Endodermal cell (in vitro differentiated cells): Measurements from ENCODE around the gene ELOA2. TPM values are rescaled to one million over a fixed set of nuclear protein-coding genes. Genes with fewer than 3 reads are reported as not detected.

ENCODE experiments used
- DNase-seq: peaks from one replicate; pipeline ENCODE4 v3.0.0-alpha.2; 2017
- H3K27ac ChIP-seq: 2 replicates; pipeline ENCODE4 v1.5.1; 2013; ENCODE audit warnings: mild to moderate bottlenecking, low read depth, low read length, moderate library complexity
- H3K27me3 ChIP-seq: 2 replicates; pipeline ENCODE4 v1.6.1; 2013; ENCODE audit warnings: mild to moderate bottlenecking, low read length, moderate library complexity; ENCODE audit not compliant: insufficient read depth, control insufficient read depth, poor library complexity, severe bottlenecking
- H3K36me3 ChIP-seq: 2 replicates; pipeline ENCODE4 v1.7.0; 2013; ENCODE audit warnings: mild to moderate bottlenecking, low read length, moderate library complexity; ENCODE audit not compliant: control insufficient read depth, insufficient read depth
- H3K4me1 ChIP-seq: one replicate; pipeline ENCODE4 v1.7.0; 2013; ENCODE audit warnings: low read length; ENCODE audit not compliant: control insufficient read depth, insufficient read depth
- H3K4me3 ChIP-seq: 2 replicates; pipeline ENCODE4 v1.5.1; 2013; ENCODE audit warnings: mild to moderate bottlenecking, low read length, moderate library complexity
- H3K9ac ChIP-seq: 2 replicates; pipeline ENCODE4 v1.6.1; 2013; ENCODE audit warnings: mild to moderate bottlenecking, low read length, moderate library complexity; ENCODE audit not compliant: poor library complexity, severe bottlenecking; ENCODE audit errors: extremely low read depth
- H3K9me3 ChIP-seq: 2 replicates; pipeline ENCODE4 v1.6.1; 2013; ENCODE audit warnings: mild to moderate bottlenecking, low read length, moderate library complexity; ENCODE audit not compliant: control insufficient read depth
- H3K27ac Mint-ChIP-seq: 2 replicates; pipeline ENCODE4 v1.8.0; 2020; ENCODE audit warnings: mixed read lengths
- H3K27me3 Mint-ChIP-seq: 2 replicates; pipeline ENCODE4 v1.8.0; 2021; ENCODE audit warnings: mild to moderate bottlenecking, mixed read lengths; ENCODE audit not compliant: insufficient read depth
- H3K36me3 Mint-ChIP-seq: 2 replicates; pipeline ENCODE4 v1.8.0; 2020; ENCODE audit warnings: low read depth, mixed read lengths
- H3K4me1 Mint-ChIP-seq: 2 replicates; pipeline ENCODE4 v1.8.0; 2020; ENCODE audit warnings: mixed read lengths
- H3K4me3 Mint-ChIP-seq: 2 replicates; pipeline ENCODE4 v1.8.0; 2020; ENCODE audit warnings: mild to moderate bottlenecking, moderate library complexity, mixed read lengths
- H3K9me3 Mint-ChIP-seq: 2 replicates; pipeline ENCODE4 v1.8.0; 2020; ENCODE audit warnings: mild to moderate bottlenecking, mixed read lengths
- WGBS, 2 experiments: methylation state at CpG; one replicate each; pipeline versions ENCODE4 v1.1.5 to v1.1.7; 2013; ENCODE audit warnings: missing lambda C conversion rate in 2 of 2, mixed read lengths in 1 of 2; ENCODE audit not compliant: insufficient coverage in 1 of 2, insufficient read length in 1 of 2; 5-methylcytosine and 5-hydroxymethylcytosine counted together
- long read RNA-seq, 4 experiments: library from polyadenylated mRNA in 2 of 4; library from RNA in 1 of 4; library from capped mRNA in 1 of 4; stranded (forward) in 3 of 4; unstranded in 1 of 4; transcript quantifications; one replicate each; pipeline ENCODE4 v2.0.0, GENCODE V29; 2020 to 2021; ENCODE audit warnings: inconsistent platforms in 1 of 4
- polyA plus RNA-seq, 2 experiments: library from polyadenylated mRNA; stranded (reverse); fragments of 50-300 nt; gene quantifications; one replicate each; pipeline ENCODE4 v1.2.3, GENCODE V29; 2013
- total RNA-seq, 2 donors: library from RNA; stranded (reverse); fragmentation: NEBNext Ultra II Directional in 1 of 2; extraction: Animal tissue kit (Norgen Biotek cat#: 25700) in 1 of 2; gene quantifications; 2 replicates in 1 of 2; 3 replicates in 1 of 2; pipeline ENCODE4 v1.2.1, GENCODE V29; 2021
- TF ChIP-seq, protein P1 (sequence below): fragments of 200-600 bp; sonication (generic); conservative IDR thresholded peaks from 2 replicates; pipeline ENCODE4 v1.5.0; 2021; ENCODE audit warnings: antibody characterized with exemption, mild to moderate bottlenecking

ELOA2 gene, protein sequence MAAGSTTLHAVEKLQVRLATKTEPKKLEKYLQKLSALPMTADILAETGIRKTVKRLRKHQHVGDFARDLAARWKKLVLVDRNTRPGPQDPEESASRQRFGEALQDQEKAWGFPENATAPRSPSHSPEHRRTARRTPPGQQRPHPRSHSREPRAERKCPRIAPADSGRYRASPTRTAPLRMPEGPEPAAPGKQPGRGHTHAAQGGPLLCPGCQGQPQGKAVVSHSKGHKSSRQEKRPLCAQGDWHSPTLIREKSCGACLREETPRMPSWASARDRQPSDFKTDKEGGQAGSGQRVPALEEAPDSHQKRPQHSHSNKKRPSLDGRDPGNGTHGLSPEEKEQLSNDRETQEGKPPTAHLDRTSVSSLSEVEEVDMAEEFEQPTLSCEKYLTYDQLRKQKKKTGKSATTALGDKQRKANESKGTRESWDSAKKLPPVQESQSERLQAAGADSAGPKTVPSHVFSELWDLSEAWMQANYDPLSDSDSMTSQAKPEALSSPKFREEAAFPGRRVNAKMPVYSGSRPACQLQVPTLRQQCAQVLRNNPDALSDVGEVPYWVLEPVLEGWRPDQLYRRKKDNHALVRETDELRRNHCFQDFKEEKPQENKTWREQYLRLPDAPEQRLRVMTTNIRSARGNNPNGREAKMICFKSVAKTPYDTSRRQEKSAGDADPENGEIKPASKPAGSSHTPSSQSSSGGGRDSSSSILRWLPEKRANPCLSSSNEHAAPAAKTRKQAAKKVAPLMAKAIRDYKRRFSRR
- total RNA-seq = not detected
- not detected for polyA plus RNA-seq (2013, experiment 1 of 2)
- polyA plus RNA-seq (2013, experiment 2 of 2) = not detected
- long read RNA-seq, experiment 1 = 0 reads
- long read RNA-seq, experiment 2 = 0 reads
- long read RNA-seq, experiment 3 = 0 reads
- long read RNA-seq, experiment 4 = 0 reads

GRCh38 chr18:47035156-47035671 lies at the start of gene ELOA2:
ELOA2 (minus strand) TSS chr18:47035621; CDS start chr18:47035264, 357 bp downstream.
- DNase-seq = no peak
- Histone ChIP-seq H3K27me3 (no peaks in the 10 kb centered on the region), H3K36me3 (no peaks in the 10 kb centered on the region), H3K4me3 (no peak within 1 kb of the TSS), H3K4me1 (no peaks in the 10 kb centered on the region), H3K27ac (no peak within 1 kb of the TSS), H3K9me3 (no peaks in the 10 kb centered on the region), H3K9ac (no peak within 1 kb of the TSS)
- Mint-ChIP-seq H3K4me3 (no peak within 1 kb of the TSS), H3K36me3 (no peaks in the 10 kb centered on the region), H3K27me3 (no peaks in the 10 kb centered on the region), H3K27ac (no peak within 1 kb of the TSS), H3K4me1 (no peaks in the 10 kb centered on the region), H3K9me3 (no peaks in the 10 kb centered on the region)
- WGBS, 2 experiments = 92 to 95% methylated on average over 27 to 29 of the region's 29 CpGs
- TF ChIP-seq, protein P1, sequence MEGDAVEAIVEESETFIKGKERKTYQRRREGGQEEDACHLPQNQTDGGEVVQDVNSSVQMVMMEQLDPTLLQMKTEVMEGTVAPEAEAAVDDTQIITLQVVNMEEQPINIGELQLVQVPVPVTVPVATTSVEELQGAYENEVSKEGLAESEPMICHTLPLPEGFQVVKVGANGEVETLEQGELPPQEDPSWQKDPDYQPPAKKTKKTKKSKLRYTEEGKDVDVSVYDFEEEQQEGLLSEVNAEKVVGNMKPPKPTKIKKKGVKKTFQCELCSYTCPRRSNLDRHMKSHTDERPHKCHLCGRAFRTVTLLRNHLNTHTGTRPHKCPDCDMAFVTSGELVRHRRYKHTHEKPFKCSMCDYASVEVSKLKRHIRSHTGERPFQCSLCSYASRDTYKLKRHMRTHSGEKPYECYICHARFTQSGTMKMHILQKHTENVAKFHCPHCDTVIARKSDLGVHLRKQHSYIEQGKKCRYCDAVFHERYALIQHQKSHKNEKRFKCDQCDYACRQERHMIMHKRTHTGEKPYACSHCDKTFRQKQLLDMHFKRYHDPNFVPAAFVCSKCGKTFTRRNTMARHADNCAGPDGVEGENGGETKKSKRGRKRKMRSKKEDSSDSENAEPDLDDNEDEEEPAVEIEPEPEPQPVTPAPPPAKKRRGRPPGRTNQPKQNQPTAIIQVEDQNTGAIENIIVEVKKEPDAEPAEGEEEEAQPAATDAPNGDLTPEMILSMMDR = no peak

DNA sequence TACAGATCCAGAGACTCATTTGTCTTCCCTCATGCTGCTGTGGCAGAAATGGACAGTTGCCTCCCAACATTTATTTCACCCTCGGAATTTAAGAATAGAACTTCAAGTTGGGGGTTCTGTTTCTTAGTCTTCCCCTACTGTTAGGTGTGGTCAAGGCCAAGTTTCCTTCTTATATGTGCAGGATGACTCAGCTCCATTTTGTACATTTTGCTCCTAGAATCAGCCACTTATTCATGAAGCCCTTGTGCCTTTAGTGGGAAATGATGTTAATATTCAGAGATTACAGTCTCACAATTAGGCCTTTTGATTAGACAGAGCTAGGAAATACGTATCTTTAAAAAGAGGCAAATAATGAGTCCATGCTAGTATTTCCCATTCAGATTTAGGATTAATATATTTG lies 46.2 kb upstream of the ELOA2 start:
- H3K27ac ChIP-seq = no peak overlapping the region
- H3K27ac Mint-ChIP-seq = no peak overlapping the region
- no peaks in the 10 kb centered on the region for H3K4me1 ChIP-seq
- H3K4me3 Mint-ChIP-seq = no peak overlapping the region
- no peak for DNase-seq
- H3K9me3 ChIP-seq = no peaks in the 10 kb centered on the region
- no peaks in the 10 kb centered on the region for H3K9me3 Mint-ChIP-seq
- no peaks in the 10 kb centered on the region for H3K27me3 ChIP-seq
- H3K36me3 Mint-ChIP-seq = no peaks in the 10 kb centered on the region
- TF ChIP-seq, protein P1 = no peak
- no peak overlapping the region for H3K4me3 ChIP-seq
- H3K4me1 Mint-ChIP-seq = no peaks in the 10 kb centered on the region
- H3K9ac ChIP-seq = no peak overlapping the region
- 80 to 100% methylated on average over 1 to 2 of the region's 2 CpGs for WGBS, 2 experiments
- H3K27me3 Mint-ChIP-seq = no peaks in the 10 kb centered on the region
- H3K36me3 ChIP-seq = no peaks in the 10 kb centered on the region

GRCh38 chr18:47080872-47081271 lies 45.5 kb upstream of the ELOA2 start:
- H3K9ac ChIP-seq = no peak overlapping the region
- H3K27ac ChIP-seq = no peak overlapping the region
- Mint-ChIP-seq H3K9me3 (no peaks in the 10 kb centered on the region), H3K4me1 (peaks cover under 1% of the 10 kb centered on the region), H3K4me3 (no peak overlapping the region), H3K36me3 (no peaks in the 10 kb centered on the region), H3K27ac (no peak overlapping the region), H3K27me3 (no peaks in the 10 kb centered on the region)
- no peaks in the 10 kb centered on the region for H3K36me3 ChIP-seq
- no peaks in the 10 kb centered on the region for H3K27me3 ChIP-seq
- H3K9me3 ChIP-seq = no peaks in the 10 kb centered on the region
- H3K4me1 ChIP-seq = no peaks in the 10 kb centered on the region
- 95 to 100% methylated on average over 1 to 2 of the region's 2 CpGs for WGBS, 2 experiments
- TF ChIP-seq, protein P1 = no peak
- H3K4me3 ChIP-seq = no peak overlapping the region
- no peak for DNase-seq
